KMS-11 (cell line): ENCODE measurements around the gene SMARCAL1.

Experiments used
- H2AFZ ChIP-seq: fragments of 200-600 bp; sonication (generic); 2 replicates; pipeline ENCODE4 v1.6.1; 2016; ENCODE audit warnings: antibody characterized with exemption, mixed run types, low read depth
- H3K27ac ChIP-seq: fragments of 200-600 bp; sonication (generic); 2 replicates; pipeline ENCODE4 v1.6.1; 2016; ENCODE audit warnings: mild to moderate bottlenecking, mixed run types
- H3K27me3 ChIP-seq: fragments of 200-600 bp; sonication (generic); 2 replicates; pipeline ENCODE4 v1.6.1; 2017; ENCODE audit warnings: mild to moderate bottlenecking, low read depth, mixed run types, moderate library complexity; ENCODE audit not compliant: insufficient read depth
- H3K36me3 ChIP-seq: fragments of 200-600 bp; sonication (generic); 2 replicates; pipeline ENCODE4 v1.6.1; 2017; ENCODE audit warnings: mild to moderate bottlenecking, mixed run types; ENCODE audit not compliant: insufficient read depth
- H3K4me1 ChIP-seq: fragments of 200-600 bp; sonication (generic); 2 replicates; pipeline ENCODE4 v1.6.1; 2016; ENCODE audit warnings: mild to moderate bottlenecking, low read depth, mixed run types; ENCODE audit not compliant: poor library complexity, severe bottlenecking
- H3K4me2 ChIP-seq: fragments of 200-600 bp; sonication (generic); 2 replicates; pipeline ENCODE4 v1.7.0; 2016; ENCODE audit warnings: mild to moderate bottlenecking, mixed run types
- H3K4me3 ChIP-seq: fragments of 200-600 bp; sonication (generic); IDR thresholded peaks from 2 replicates; pipeline ENCODE4 v1.6.1; 2017; ENCODE audit warnings: low read depth, low read length, mixed read lengths; ENCODE audit not compliant: insufficient read depth
- H3K79me2 ChIP-seq: fragments of 200-600 bp; sonication (generic); 2 replicates; pipeline ENCODE4 v1.6.1; 2016; ENCODE audit warnings: low read depth, mixed run types; ENCODE audit not compliant: insufficient read depth
- H3K9ac ChIP-seq: fragments of 200-600 bp; sonication (generic); 2 replicates; pipeline ENCODE4 v1.6.1; 2016; ENCODE audit warnings: mild to moderate bottlenecking, mixed run types
- H4K20me1 ChIP-seq: fragments of 200-600 bp; sonication (generic); 2 replicates; pipeline ENCODE4 v1.6.1; 2016; ENCODE audit warnings: mild to moderate bottlenecking, mixed run types; ENCODE audit not compliant: insufficient read depth
- CTCF ChIP-seq: fragments of 200-600 bp; sonication (generic); conservative IDR thresholded peaks from 2 replicates; pipeline ENCODE4 v1.6.1; 2017; ENCODE audit warnings: low read depth, mild to moderate bottlenecking, antibody characterized with exemption, low read length, moderate library complexity, mixed read lengths

The SMARCAL1 gene

GRCh38 chr2:216491793-216492596, 79.7 kb downstream of the SMARCAL1 start:
- no peak overlapping the region for H3K4me2 ChIP-seq
- peaks cover 10% of the 10 kb centered on the region for H3K4me1 ChIP-seq
- no peak overlapping the region for H3K9ac ChIP-seq

GRCh38 chr2:216492597-216493333, 80.5 kb downstream of the SMARCAL1 start:
- Histone ChIP-seq H3K4me1 (peaks cover 16% of the 10 kb centered on the region), H2AFZ (no peak overlapping the region), H3K36me3 (no peaks in the 10 kb centered on the region), H3K27ac (no peak overlapping the region), H3K79me2 (no peaks in the 10 kb centered on the region; the same call in 1 of the 2 replicates), H3K4me2 (no peak overlapping the region), H3K9ac (no peak overlapping the region), H3K4me3 (no peak overlapping the region), H3K27me3 (no peaks in the 10 kb centered on the region), H4K20me1 (no peaks in the 10 kb centered on the region)
- no peak for TF ChIP-seq CTCF

More at GRCh38 chr2:216491793-216492596, 79.7 kb downstream of the SMARCAL1 start:
- H3K27me3 ChIP-seq = no peaks in the 10 kb centered on the region
- no peak overlapping the region for H2AFZ ChIP-seq
- TF ChIP-seq CTCF = no peak
- H4K20me1 ChIP-seq = no peaks in the 10 kb centered on the region
- H3K27ac ChIP-seq = no peak overlapping the region
- H3K79me2 ChIP-seq = no peaks in the 10 kb centered on the region
- H3K4me3 ChIP-seq = no peak overlapping the region
- H3K36me3 ChIP-seq = no peaks in the 10 kb centered on the region

- H3K9ac ChIP-seq = no peak overlapping the region
- no peaks in the 10 kb centered on the region for H4K20me1 ChIP-seq
- H3K36me3 ChIP-seq = no peaks in the 10 kb centered on the region
- H3K27ac ChIP-seq = no peak overlapping the region
- no peaks in the 10 kb centered on the region for H3K27me3 ChIP-seq
- H3K79me2 ChIP-seq = no peaks in the 10 kb centered on the region; the same call in 1 of the 2 replicates
- H2AFZ ChIP-seq = no peak overlapping the region
- no peak for TF ChIP-seq CTCF
- no peak overlapping the region for H3K4me3 ChIP-seq
- no peak overlapping the region for H3K4me2 ChIP-seq
- H3K4me1 ChIP-seq = peaks cover 16% of the 10 kb centered on the region
Observed at GRCh38 chr2:216493334-216493685, 81.0 kb downstream of the SMARCAL1 start.

- Histone ChIP-seq H3K79me2 (peaks cover 21% of the 10 kb centered on the region), H3K36me3 (peaks cover 8% of the 10 kb centered on the region; the same call in 1 of the 2 replicates), H3K4me3 (no peak overlapping the region), H3K27me3 (no peaks in the 10 kb centered on the region), H3K4me2 (no peak overlapping the region), H3K4me1 (peaks cover 27% of the 10 kb centered on the region), H3K9ac (no peak overlapping the region), H2AFZ (no peak overlapping the region), H4K20me1 (no peaks in the 10 kb centered on the region), H3K27ac (no peak overlapping the region)
- TF ChIP-seq CTCF = no peak
Observed at GRCh38 chr2:216495656-216496055, 83.4 kb downstream of the SMARCAL1 start.
